AG04449 (cell line): Measurements from ENCODE around the gene CTNNA2.

Experiments used
- CTCF ChIA-PET: fragments of 350-600 bp; formaldehyde crosslinking; extraction: SDS; loops from one replicate; lab custom pipeline; 2021; ENCODE audit warnings: antibody characterized with exemption; lab: Yijun Ruan, JAX
- POLR2A ChIA-PET: fragments of 400-600, 350-600 bp; formaldehyde crosslinking; extraction: SDS; loops from one replicate; lab custom pipeline; 2020; ENCODE audit warnings: antibody characterized with exemption, inconsistent platforms; lab: Yijun Ruan, JAX
- DNase-seq: peaks from one replicate; pipeline ENCODE4 v3.0.0-alpha.2; 2010; ENCODE audit warnings: low read depth, low spot score
- H3K4me3 ChIP-seq: 2 replicates; pipeline ENCODE4 v1.5.1; 2011; ENCODE audit warnings: low read depth, mild to moderate bottlenecking, control low read depth, low read length
- TF ChIP-seq, protein P1 (sequence below): IDR thresholded peaks from one replicate; pipeline ENCODE4 v1.5.1; 2011; ENCODE audit warnings: mild to moderate bottlenecking, moderate library complexity, low read length, control low read depth, inconsistent platforms; ENCODE audit not compliant: insufficient read depth; ENCODE audit errors: missing control alignments

The CTNNA2 gene

DNA sequence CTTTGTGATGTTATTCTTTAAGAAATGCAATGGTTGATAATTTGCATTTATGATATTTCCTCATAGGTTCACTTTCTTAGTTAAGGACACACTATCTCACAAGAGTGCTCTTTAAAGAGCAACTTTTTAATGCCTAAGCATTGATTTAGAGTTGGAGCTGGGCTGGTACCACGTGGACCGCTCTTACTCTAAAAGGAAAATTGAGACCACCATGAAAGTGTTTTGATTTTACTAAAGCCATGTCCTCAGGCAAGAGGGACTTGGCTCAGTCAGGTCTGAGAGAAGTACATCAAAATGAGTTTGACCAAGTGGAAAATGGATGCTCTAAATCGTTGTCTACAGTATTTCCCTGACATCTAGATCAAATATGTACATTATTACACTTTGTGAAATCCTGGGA lies 489.3 kb downstream of the CTNNA2 start:
- DNase-seq: no peak
- TF ChIP-seq, protein P1, sequence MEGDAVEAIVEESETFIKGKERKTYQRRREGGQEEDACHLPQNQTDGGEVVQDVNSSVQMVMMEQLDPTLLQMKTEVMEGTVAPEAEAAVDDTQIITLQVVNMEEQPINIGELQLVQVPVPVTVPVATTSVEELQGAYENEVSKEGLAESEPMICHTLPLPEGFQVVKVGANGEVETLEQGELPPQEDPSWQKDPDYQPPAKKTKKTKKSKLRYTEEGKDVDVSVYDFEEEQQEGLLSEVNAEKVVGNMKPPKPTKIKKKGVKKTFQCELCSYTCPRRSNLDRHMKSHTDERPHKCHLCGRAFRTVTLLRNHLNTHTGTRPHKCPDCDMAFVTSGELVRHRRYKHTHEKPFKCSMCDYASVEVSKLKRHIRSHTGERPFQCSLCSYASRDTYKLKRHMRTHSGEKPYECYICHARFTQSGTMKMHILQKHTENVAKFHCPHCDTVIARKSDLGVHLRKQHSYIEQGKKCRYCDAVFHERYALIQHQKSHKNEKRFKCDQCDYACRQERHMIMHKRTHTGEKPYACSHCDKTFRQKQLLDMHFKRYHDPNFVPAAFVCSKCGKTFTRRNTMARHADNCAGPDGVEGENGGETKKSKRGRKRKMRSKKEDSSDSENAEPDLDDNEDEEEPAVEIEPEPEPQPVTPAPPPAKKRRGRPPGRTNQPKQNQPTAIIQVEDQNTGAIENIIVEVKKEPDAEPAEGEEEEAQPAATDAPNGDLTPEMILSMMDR: no peak
- POLR2A ChIA-PET: interaction anchor here (1.0 kb wide), 1 partner anchor 232 kb away, joined by 3 read pairs; no protein-coding TSS in a partner anchor
- H3K4me3 ChIP-seq: no peak overlapping the region
- CTCF ChIA-PET: interaction anchor here (0.8 to 1.9 kb wide), 3 partner anchors 13 to 72 kb away, joined by 3 to 4 read pairs (median 4); no protein-coding TSS in a partner anchor

DNA sequence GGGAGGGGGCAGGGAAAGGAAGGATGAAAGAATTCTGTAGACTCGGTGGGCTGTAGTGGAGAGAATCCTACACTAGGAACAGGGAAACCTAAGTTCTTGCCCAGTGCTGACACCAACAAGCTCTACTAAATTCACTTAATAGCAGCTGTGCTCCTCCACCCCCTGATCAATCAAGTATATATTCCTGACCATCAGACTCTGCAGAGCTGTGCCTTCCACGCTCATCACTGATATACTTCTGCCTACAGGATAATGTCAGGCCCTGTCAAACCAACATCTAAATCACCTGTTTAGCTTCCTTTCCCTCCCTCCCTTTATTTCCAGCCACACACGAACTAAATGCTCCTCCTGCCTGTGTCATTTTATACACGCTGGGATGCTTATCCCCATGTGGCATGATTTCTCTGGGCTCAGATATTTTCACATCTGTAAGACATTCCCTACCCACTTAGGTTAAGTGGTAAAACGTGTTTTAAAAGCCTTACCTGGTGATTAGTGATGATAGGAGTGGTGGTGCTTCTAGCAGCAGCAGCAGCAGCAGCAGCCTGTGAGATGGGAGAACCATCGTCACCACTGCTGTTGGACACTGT lies 489.8 kb downstream of the CTNNA2 start:
- TF ChIP-seq, protein P1: no peak
- ChIA-PET POLR2A (no interaction called here), CTCF (interaction anchor here (0.8 to 1.9 kb wide), 3 partner anchors 12 to 71 kb away, joined by 3 to 4 read pairs (median 4); no protein-coding TSS in a partner anchor)
- DNase-seq: no peak
- no peak overlapping the region for H3K4me3 ChIP-seq

DNA sequence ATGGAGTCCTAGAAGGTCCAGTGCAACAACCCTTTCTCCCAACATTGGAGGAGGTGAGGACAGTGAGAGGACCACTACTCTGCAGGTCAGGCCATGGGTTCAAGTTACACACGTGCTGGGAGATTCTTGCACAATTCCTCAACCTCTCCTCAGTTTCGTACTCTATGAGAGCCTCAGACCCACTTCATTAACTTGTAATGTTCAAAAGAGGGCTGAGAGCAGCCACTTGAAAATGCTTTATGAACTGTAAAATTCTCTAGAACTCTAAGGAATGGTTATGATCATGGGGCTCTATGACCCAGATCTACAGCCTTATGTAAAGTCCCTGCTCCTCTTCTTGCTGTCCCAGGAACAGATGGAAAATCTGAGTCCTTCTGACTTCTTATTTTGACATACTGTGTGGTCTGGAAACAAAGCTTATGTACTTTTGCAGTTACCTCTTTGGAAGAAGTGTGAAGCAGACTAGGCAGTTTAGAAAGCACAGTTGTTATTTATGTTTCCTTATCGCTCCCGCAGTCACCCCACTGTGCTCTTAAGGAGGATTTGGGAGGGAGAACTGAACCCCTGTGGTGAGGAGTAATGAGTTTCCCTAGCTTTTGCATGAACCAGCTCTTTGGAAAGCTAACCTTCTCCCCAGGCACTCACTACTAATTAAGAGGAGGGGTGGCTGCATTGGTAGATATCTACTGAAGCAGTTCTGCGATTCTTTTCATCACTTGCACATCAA lies 495.1 kb downstream of the CTNNA2 start:
- no peak for DNase-seq
- no peak overlapping the region for H3K4me3 ChIP-seq
- POLR2A ChIA-PET: no interaction called here
- TF ChIP-seq, protein P1: no peak
- CTCF ChIA-PET: no interaction called here

DNA sequence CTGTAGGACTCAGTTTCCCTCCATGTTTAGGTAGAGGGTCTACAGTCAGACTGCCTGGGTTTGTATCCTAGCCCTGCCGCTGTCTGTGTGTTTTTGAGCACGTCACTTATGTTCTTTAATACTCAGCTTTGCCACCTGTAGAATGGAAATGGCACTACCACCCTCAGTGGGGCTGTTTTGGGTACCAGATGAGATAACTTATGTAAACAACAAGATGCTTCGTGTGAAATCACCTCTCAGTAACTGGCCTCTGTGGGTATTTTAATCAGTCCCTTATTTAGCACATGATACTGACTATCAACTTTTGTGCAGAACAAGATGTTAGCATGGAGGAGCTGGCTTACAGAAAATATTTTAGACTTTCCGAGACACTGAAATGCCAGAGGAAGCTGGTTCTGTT lies 495.7 kb downstream of the CTNNA2 start:
- DNase-seq: no peak
- ChIA-PET POLR2A (no interaction called here), CTCF (no interaction called here)

DNA sequence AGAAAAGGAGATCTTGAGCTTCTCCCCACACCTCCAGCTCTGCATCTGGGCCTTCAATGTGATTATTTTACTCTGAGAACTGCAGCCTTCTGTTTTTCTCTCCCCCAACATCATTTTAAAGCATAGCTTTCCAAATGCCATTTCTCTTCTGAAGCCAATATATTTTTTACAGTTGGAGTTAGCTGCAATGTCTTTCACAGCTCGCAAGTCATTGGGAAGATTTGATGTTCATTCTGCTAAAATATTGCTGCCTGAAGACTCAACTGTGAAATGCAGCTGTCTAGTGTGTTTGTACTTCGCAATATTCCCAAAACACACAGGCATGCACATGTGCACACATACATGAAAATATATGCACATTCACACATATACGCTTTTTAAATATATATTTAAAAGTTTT lies 496.4 kb downstream of the CTNNA2 start:
- TF ChIP-seq, protein P1: no peak
- ChIA-PET CTCF (no interaction called here), POLR2A (no interaction called here)
- no peak for DNase-seq
- H3K4me3 ChIP-seq: no peak overlapping the region

More for the DNA sequence above, 495.7 kb downstream of the CTNNA2 start:
- TF ChIP-seq, protein P1: no peak
- no peak overlapping the region for H3K4me3 ChIP-seq

DNA sequence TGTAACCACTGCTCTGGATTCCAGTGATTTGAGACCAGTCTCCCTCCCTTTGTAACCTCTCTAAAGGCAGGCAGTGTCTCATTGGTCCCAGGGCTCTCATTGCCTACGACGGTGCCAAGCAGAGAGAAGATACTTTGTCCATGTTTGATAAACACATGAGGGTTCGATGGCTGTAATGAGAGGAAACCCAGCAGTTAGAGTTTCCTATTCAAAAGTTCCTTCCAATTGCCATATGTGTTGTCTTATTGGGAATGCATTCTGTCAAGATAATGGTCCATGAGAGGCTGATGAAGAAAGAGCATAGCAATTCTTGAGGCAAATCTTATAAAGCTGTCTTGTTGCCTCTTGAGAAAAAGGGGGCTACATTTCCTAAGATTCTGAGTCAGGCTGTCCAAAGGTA lies 499.2 kb downstream of the CTNNA2 start:
- POLR2A ChIA-PET: no interaction called here

More for the DNA sequence above, 499.2 kb downstream of the CTNNA2 start:
- H3K4me3 ChIP-seq: no peak overlapping the region
- CTCF ChIA-PET: no interaction called here
- TF ChIP-seq, protein P1: no peak
- DNase-seq: no peak
